GM12801 (cell line): ENCODE results near the gene ITGA11.

Experiments used
- CTCF ChIP-seq: IDR thresholded peaks from one replicate; pipeline ENCODE4 v1.5.1; 2011; ENCODE audit warnings: control low read depth; ENCODE audit not compliant: insufficient read length; ENCODE audit errors: extremely low read depth

Gene ITGA11

GRCh38 chr15:68286256-68286655 is 145.7 kb downstream of the ITGA11 start:
- TF ChIP-seq CTCF, result no peak

- no peak for TF ChIP-seq CTCF
These were observed 146.5 kb downstream of the ITGA11 start for GRCh38 chr15:68285259-68285980.

GRCh38 chr15:68284616-68285258 is 147.2 kb downstream of the ITGA11 start:
- no peak for TF ChIP-seq CTCF

- TF ChIP-seq CTCF, result no peak
These were observed 148.6 kb downstream of the ITGA11 start for GRCh38 chr15:68283401-68283800.

- TF ChIP-seq CTCF, result no peak
These were observed 151.0 kb downstream of the ITGA11 start for GRCh38 chr15:68281008-68281407.

GRCh38 chr15:68279779-68280753 is 151.9 kb downstream of the ITGA11 start:
- no peak for TF ChIP-seq CTCF

GRCh38 chr15:68278595-68279405 is 153.2 kb downstream of the ITGA11 start:
- no peak for TF ChIP-seq CTCF
